Gastrocnemius medialis (tissue), 4 donors: ENCODE results near the gene OSBPL10.

Experiments used
- POLR2A ChIP-seq, 2 donors: fragments of 450-650 bp; IDR thresholded peaks; one replicate each; pipeline ENCODE4 v1.6.1; 2017; ENCODE audit warnings: antibody characterized with exemption in 2 of 2, mild to moderate bottlenecking in 2 of 2, moderate library complexity in 2 of 2
- TF ChIP-seq, protein P1 (sequence below), 5 experiments: fragments of 450-650 bp in 3 of 5; fragments of 200-600 bp in 2 of 5; sonication (generic) in 2 of 5; IDR thresholded peaks in 4 of 5; conservative IDR thresholded peaks in 1 of 5; 1 replicate in 4 of 5; 2 replicates in 1 of 5; pipeline ENCODE4 v1.5.1; 2016 to 2019; ENCODE audit warnings: antibody characterized with exemption in 5 of 5, mild to moderate bottlenecking in 3 of 5, moderate library complexity in 3 of 5

DNA sequence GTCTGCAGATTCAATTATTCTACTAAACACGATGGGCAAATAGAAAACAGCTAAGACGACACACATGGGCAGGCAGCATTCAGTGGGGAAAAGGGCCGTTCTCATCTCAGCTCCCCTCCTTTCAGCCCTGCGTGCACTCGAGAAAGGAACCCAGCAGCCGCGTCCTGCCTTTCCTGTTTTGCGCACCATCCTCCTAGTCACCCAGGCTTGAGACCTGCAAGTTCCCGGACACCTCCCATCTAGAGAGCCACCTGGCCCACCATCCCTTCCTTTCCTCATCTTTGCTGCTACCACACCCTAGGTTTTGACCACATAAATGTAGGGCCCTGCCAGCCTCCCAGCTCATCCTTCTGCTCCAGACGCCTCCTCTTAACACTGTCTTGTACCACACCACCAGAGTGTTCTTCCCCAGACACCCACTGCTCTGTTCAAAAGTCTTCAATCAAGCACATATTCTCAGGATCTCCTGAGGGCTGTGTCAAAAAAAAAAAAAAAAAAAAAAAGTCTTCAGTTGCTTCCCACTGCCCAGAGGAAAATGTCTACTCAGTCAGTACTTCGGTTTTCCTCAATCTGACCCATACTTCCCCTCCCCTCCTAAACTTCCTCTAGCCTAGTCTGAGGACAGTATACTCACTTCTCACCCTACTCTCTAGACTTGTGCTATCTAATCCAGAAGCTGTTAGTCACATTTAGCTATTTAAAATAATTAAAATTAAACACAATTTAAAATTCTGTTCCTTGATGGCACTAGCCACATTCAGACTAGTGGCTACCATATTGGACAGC lies 266.4 kb downstream of the OSBPL10 start:
- TF ChIP-seq, protein P1, sequence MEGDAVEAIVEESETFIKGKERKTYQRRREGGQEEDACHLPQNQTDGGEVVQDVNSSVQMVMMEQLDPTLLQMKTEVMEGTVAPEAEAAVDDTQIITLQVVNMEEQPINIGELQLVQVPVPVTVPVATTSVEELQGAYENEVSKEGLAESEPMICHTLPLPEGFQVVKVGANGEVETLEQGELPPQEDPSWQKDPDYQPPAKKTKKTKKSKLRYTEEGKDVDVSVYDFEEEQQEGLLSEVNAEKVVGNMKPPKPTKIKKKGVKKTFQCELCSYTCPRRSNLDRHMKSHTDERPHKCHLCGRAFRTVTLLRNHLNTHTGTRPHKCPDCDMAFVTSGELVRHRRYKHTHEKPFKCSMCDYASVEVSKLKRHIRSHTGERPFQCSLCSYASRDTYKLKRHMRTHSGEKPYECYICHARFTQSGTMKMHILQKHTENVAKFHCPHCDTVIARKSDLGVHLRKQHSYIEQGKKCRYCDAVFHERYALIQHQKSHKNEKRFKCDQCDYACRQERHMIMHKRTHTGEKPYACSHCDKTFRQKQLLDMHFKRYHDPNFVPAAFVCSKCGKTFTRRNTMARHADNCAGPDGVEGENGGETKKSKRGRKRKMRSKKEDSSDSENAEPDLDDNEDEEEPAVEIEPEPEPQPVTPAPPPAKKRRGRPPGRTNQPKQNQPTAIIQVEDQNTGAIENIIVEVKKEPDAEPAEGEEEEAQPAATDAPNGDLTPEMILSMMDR (IDR thresholded peaks at IDR 0.05 in 4 of 5, conservative IDR thresholded peaks at IDR 0.05 in 1 of 5), result no peak
- TF ChIP-seq POLR2A (IDR thresholded peaks at IDR 0.05), result no peak
